ENCODE results near the gene PTCH2.
A peak's percentile ranks its signal among the peaks of the same experiment; 100 is the strongest.
"Not testable (repeated sequence)": the region's sequence is repeated elsewhere in the genome, so short reads cannot be mapped to it uniquely, and the experiment has no call there.

Gene PTCH2

GRCh38 chr1:44853201-44853600 lies 10.1 kb upstream of the PTCH2 start:
- no peak overlapping the region for H3K27ac Mint-ChIP-seq
- no peaks in the 10 kb centered on the region for H3K27me3 Mint-ChIP-seq
- no peak overlapping the region for H3K4me3 Mint-ChIP-seq
- peaks cover 27% of the 10 kb centered on the region for H3K36me3 Mint-ChIP-seq
- H3K4me1 Mint-ChIP-seq, result peaks cover 15% of the 10 kb centered on the region
- no peaks in the 10 kb centered on the region for H3K9me3 Mint-ChIP-seq

GRCh38 chr1:44851308-44851707 lies 8.3 kb upstream of the PTCH2 start:
- Mint-ChIP-seq H3K4me1 (peaks cover 15% of the 10 kb centered on the region), H3K27me3 (no peaks in the 10 kb centered on the region), H3K4me3 (no peak overlapping the region), H3K27ac (no peak overlapping the region), H3K36me3 (peaks cover 22% of the 10 kb centered on the region), H3K9me3 (no peaks in the 10 kb centered on the region)

- peak overlapping the region; percentile 71 for H3K27ac Mint-ChIP-seq
- no peak overlapping the region for H3K4me3 Mint-ChIP-seq
- no peaks in the 10 kb centered on the region for H3K9me3 Mint-ChIP-seq
- H3K4me1 Mint-ChIP-seq, result peaks cover 15% of the 10 kb centered on the region
- H3K36me3 Mint-ChIP-seq, result peaks cover 19% of the 10 kb centered on the region
- no peaks in the 10 kb centered on the region for H3K27me3 Mint-ChIP-seq
Measured at GRCh38 chr1:44849575-44850132, 6.6 kb upstream of the PTCH2 start.

- H3K27me3 Mint-ChIP-seq, result no peaks in the 10 kb centered on the region
- H3K9me3 Mint-ChIP-seq, result no peaks in the 10 kb centered on the region
- H3K36me3 Mint-ChIP-seq, result peaks cover 19% of the 10 kb centered on the region
- H3K4me1 Mint-ChIP-seq, result peaks cover 15% of the 10 kb centered on the region
- H3K4me3 Mint-ChIP-seq, result no peak overlapping the region
- H3K27ac Mint-ChIP-seq, result no peak overlapping the region
Measured at GRCh38 chr1:44848456-44849181, 5.6 kb upstream of the PTCH2 start.

- Mint-ChIP-seq H3K27me3 (no peaks in the 10 kb centered on the region), H3K4me3 (no peak overlapping the region), H3K4me1 (peaks cover 15% of the 10 kb centered on the region), H3K9me3 (no peaks in the 10 kb centered on the region), H3K36me3 (peaks cover 15% of the 10 kb centered on the region), H3K27ac (no peak overlapping the region)
Measured at GRCh38 chr1:44847845-44848244, 4.8 kb upstream of the PTCH2 start.

- H3K36me3 Mint-ChIP-seq, result peaks cover 12% of the 10 kb centered on the region
- no peak overlapping the region for H3K27ac Mint-ChIP-seq
- H3K4me3 Mint-ChIP-seq, result no peak overlapping the region
- H3K27me3 Mint-ChIP-seq, result peaks cover 4% of the 10 kb centered on the region
- peaks cover 19% of the 10 kb centered on the region for H3K4me1 Mint-ChIP-seq
- no peaks in the 10 kb centered on the region for H3K9me3 Mint-ChIP-seq
Measured at GRCh38 chr1:44846985-44847384, 3.9 kb upstream of the PTCH2 start.

GRCh38 chr1:44842486-44842861 lies 579 bp downstream of the PTCH2 start:
- H3K27ac Mint-ChIP-seq, result no peak overlapping the region
- H3K27me3 Mint-ChIP-seq, result peaks cover 13% of the 10 kb centered on the region
- H3K36me3 Mint-ChIP-seq, result peaks cover 6% of the 10 kb centered on the region
- no peaks in the 10 kb centered on the region for H3K9me3 Mint-ChIP-seq
- peak overlapping the region; percentile 58 for H3K4me3 Mint-ChIP-seq
- peaks cover 4% of the 10 kb centered on the region for H3K4me1 Mint-ChIP-seq

GRCh38 chr1:44839576-44839975 lies 3.5 kb downstream of the PTCH2 start:
- H3K4me1 Mint-ChIP-seq, result peaks cover 11% of the 10 kb centered on the region
- no peaks in the 10 kb centered on the region for H3K9me3 Mint-ChIP-seq
- no peak overlapping the region for H3K27ac Mint-ChIP-seq
- H3K4me3 Mint-ChIP-seq, result no peak overlapping the region
- H3K27me3 Mint-ChIP-seq, result peaks cover 13% of the 10 kb centered on the region
- H3K36me3 Mint-ChIP-seq, result peaks cover 4% of the 10 kb centered on the region

- H3K4me3 Mint-ChIP-seq, H3K27ac Mint-ChIP-seq, H3K36me3 Mint-ChIP-seq, H3K9me3 Mint-ChIP-seq: not testable (repeated sequence)
- Mint-ChIP-seq H3K27me3 (peaks cover 13% of the 10 kb centered on the region), H3K4me1 (peaks cover 11% of the 10 kb centered on the region)
Measured at GRCh38 chr1:44838294-44838693, 4.8 kb downstream of the PTCH2 start.

GRCh38 chr1:44835738-44836675 lies 7.0 kb downstream of the PTCH2 start:
- H3K9me3 Mint-ChIP-seq, result no peaks in the 10 kb centered on the region
- H3K4me1 Mint-ChIP-seq, result peaks cover 7% of the 10 kb centered on the region
- peak overlapping the region; percentile 0 for H3K27ac Mint-ChIP-seq
- peak overlapping the region; percentile 47 for H3K4me3 Mint-ChIP-seq
- no peaks in the 10 kb centered on the region for H3K36me3 Mint-ChIP-seq
- H3K27me3 Mint-ChIP-seq, result peaks cover 2% of the 10 kb centered on the region

GRCh38 chr1:44834328-44834727 lies 8.7 kb downstream of the PTCH2 start:
- Mint-ChIP-seq H3K4me3 (no peak overlapping the region), H3K9me3 (no peaks in the 10 kb centered on the region), H3K27me3 (no peaks in the 10 kb centered on the region), H3K27ac (no peak overlapping the region), H3K4me1 (peaks cover 7% of the 10 kb centered on the region), H3K36me3 (no peaks in the 10 kb centered on the region)

- Mint-ChIP-seq H3K4me1 (peaks cover 7% of the 10 kb centered on the region), H3K9me3 (no peaks in the 10 kb centered on the region), H3K27ac (no peak overlapping the region), H3K36me3 (no peaks in the 10 kb centered on the region), H3K4me3 (no peak overlapping the region), H3K27me3 (no peaks in the 10 kb centered on the region)
Measured at GRCh38 chr1:44832056-44832705, 10.9 kb downstream of the PTCH2 start.

GRCh38 chr1:44831516-44831915 lies 11.5 kb downstream of the PTCH2 start:
- no peak overlapping the region for H3K27ac Mint-ChIP-seq
- no peaks in the 10 kb centered on the region for H3K36me3 Mint-ChIP-seq

GRCh38 chr1:44830900-44831304 lies 12.2 kb downstream of the PTCH2 start:
- no peaks in the 10 kb centered on the region for H3K36me3 Mint-ChIP-seq
- H3K27me3 Mint-ChIP-seq, result no peaks in the 10 kb centered on the region
- H3K9me3 Mint-ChIP-seq, result no peaks in the 10 kb centered on the region
- H3K27ac Mint-ChIP-seq, result no peak overlapping the region
- H3K4me1 Mint-ChIP-seq, result peaks cover 5% of the 10 kb centered on the region
- no peak overlapping the region for H3K4me3 Mint-ChIP-seq

More at GRCh38 chr1:44831516-44831915, 11.5 kb downstream of the PTCH2 start:
- H3K27me3 Mint-ChIP-seq, result no peaks in the 10 kb centered on the region
- no peak overlapping the region for H3K4me3 Mint-ChIP-seq
- H3K4me1 Mint-ChIP-seq, result peaks cover 7% of the 10 kb centered on the region
- no peaks in the 10 kb centered on the region for H3K9me3 Mint-ChIP-seq

- Mint-ChIP-seq H3K4me3 (no peak overlapping the region), H3K27ac (no peak overlapping the region), H3K4me1 (no peaks in the 10 kb centered on the region), H3K36me3 (no peaks in the 10 kb centered on the region), H3K27me3 (no peaks in the 10 kb centered on the region), H3K9me3 (no peaks in the 10 kb centered on the region)
Measured at GRCh38 chr1:44829506-44830384, 13.3 kb downstream of the PTCH2 start.
